Measurements from ENCODE around the gene KIAA0040.

KIAA0040 gene

DNA sequence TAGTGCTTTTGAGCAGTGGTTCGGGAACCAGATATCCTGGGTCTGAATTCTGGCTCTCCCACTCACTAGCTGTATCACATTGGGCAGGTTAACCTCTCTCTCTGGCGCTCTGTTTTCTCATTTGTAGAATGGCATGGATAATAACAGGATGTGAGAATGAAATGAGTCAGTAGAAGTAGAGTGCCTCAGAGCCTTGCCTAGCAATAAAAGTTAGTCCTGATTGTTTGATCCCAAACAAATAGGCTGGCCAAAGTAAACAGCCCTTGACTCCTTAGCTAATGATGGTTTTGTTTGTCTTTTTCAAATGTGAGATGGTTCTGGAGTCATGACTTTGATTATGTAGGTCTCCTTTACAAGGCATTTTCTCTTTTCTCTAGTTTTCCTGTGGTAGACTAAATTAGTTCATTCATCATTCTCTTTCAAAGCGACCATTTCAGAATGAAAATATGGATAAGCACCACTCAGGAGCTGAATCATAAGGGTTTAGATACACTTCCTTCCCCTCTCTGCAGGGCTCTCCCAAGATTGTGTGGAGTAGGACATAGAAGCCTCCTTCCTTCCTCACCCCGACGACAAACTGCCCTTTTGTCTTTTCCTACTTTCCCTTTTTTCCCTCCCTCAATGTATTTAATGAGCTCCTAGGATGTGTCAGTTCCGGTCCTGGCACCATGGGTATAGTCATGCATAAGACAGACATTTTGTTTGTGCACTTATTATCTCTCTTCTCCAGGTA is 23.1 kb downstream of the KIAA0040 start:
- DNase-seq: no peak

DNA sequence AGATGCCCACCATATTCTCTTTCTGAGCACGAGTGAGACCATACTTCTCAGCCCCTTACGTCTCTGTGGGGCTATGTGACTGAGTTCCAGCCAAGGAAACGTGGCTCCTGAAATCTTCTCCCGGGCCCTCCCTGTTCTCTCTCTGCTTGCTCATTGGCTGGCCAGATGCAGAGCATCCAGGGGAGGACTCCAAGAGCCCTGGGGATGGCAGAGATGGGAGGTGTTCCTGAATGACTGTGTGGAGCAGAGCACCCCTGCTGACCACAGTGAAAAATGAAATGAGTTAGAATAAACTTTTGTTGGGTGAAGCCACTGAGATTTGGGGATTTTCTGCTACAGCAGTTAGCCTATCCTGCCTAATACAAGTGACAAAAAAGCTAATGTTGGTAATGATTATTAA is 23.8 kb downstream of the KIAA0040 start:
- DNase-seq: no peak

DNA sequence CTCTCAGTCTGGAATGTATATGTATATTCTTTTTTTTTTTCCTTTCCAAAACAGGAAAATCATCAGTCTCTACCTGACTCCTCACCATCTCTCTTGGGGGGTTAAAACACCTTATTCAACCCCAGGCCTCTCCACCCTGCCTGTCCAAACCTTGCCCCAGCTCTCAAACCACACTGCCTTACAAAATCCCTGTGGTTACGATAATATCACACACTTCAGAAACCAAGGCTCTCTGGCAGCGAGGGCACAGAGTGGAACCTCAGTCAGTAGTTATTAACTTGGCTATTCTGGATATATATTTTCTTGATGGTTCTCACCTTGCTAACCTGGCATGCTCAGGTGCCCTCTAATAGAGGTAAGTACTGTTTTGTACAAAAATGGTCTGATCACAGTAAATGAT is 24.7 kb downstream of the KIAA0040 start:
- DNase-seq: no peak

DNA sequence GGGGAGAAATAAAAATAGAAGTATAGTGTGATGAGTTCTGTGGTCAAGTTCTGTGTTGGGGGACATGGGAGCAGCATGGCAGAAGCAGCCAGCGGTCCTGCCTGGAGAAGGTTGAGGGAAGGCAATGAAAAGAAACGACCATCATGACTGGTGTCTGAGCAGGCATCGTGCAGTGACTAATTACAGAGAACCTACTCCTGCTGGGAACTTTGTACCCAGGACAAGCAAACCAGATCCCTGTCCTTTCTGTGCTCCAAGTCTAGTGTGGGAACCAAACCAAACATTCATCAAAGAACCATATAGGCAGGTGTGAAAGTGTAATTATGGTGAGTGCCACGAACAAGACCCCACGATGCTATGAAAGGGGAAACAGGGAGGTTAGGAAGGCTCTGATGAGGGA is 25.8 kb downstream of the KIAA0040 start:
- no peak for DNase-seq

DNA sequence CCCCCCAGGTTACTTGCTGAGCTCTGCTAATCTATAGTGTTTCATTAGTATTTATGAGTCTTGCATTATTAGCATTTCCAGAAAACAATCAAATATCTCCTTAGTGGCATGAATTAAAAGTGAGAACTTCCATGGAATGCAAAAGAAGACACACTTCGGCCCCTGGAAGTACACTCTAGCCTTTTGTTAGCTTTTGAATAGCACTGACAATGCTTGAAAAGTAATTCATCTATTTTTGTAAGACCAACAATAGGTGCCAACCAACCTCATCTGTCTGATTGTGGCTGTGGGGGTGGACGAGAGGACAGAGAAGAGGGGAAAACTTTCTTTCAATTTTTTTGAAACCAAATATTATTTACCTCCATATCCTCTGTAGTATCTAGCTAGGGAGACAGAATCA is 27.8 kb downstream of the KIAA0040 start:
- DNase-seq: no peak

DNA sequence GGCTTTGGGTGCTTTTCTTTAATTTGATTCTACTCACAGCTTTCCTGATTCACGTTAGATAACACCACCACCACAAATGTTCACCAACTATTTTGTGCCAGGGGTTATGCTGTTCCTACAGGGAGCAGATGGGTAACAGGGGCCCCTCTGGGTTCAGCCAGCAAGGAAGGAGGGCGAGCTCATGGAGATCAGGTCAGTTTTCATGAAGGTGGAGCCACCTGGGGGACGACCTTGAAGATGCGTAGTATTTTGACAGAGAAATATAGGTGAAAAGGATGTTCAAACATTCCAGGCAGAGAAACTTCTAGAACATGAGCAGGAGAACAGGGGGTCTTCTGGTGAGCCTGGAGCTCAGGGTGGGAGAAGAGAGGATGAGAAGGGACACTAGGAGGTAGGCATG is 28.9 kb downstream of the KIAA0040 start:
- DNase-seq: no peak

DNA sequence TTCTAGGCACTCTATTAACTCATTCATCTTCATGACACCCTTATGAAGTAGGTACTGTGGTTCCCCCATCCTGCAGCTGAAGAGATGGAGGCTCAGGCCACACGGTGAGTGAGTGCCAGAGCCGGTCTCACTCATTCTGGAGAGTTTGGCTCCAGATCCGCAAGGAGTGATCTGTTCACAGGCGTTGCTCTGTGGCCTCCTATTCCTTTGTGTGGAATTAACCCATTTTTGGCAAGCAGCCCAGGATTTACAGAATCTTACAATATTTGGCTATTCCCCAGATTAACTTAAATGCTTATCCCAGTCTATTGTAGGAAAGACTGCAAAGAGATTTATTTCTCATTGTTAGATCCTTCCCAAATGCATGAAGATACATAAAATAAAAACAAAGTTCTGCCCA is 29.6 kb downstream of the KIAA0040 start:
- DNase-seq: no peak

DNA sequence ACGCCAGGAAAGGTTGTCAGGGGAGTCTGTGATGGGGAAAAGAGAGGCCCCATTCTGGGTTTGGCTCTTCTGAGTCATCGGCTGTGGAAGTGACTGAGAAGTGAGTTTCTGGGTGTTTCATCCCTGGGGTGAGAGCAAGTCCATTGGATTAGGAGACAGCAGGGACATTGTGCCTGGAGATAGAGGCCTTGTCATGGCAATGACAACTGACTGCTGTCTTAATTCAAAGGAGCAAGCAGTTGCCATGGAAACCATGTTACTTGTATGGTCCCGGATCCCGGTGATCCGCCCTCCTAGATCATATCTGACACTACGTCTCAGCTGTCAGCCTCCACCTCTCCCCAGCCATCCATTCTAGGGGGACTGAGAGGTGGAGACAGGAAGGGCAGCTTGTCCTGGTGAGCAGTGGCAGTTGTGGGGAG is 34.4 kb downstream of the KIAA0040 start:
- no peak for DNase-seq

DNA sequence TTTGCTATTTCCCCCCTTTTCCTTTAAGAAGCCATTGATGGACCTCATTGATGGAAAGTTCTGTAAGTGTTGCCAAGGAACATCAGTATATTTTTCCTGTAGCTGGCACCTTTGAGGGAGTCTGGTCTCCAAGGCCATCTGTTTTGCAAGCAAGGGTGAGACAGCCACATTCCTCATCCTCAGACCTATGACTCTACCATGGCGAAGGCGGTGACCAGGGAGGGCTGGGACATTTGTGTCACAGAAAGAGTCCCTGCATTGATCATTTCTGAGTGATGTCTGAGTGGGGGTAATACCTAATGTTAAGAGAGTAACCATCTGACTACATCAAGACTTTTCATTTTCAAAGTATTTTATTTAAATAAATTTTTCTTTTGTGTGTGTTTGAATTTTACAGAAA is 35.4 kb downstream of the KIAA0040 start:
- DNase-seq: no peak

DNA sequence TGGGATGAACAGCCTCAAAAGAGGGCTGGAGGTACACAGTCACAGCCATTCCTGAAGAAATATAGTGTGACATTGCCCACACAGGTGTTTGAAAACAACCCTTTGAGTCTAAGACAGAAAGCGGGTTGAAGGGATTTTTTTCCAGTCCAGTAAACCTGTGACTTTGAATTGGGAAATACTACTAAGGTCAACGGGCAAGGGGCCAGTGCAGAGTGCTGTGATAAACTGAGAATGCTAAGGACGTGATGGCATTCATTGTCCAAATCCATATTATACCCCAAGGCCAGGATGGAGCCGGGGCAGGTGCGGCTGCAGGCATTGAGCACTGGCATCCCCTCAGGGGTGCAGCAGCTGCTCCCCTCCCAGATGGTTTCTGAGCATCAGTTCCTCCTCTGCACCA is 36.6 kb downstream of the KIAA0040 start:
- DNase-seq: no peak

DNA sequence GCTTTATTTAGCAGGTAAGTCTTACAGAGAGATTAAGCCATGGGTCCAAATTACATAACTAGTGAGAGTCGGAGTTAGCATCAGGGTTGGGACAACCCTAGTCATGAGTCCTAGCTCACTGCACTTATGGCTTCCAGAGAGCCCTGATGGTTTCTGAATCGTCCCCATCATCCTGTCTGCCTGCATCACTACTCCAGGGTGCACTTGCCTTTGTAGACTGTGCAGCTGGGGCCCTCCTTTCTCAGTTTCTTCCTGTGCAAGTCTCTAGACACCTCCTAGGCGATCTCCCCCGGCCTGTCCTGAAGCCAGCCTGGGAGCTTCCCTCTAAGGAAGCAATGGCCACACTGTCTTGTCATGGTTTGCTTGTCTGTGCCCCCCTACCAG is 37.1 kb downstream of the KIAA0040 start:
- DNase-seq: no peak

DNA sequence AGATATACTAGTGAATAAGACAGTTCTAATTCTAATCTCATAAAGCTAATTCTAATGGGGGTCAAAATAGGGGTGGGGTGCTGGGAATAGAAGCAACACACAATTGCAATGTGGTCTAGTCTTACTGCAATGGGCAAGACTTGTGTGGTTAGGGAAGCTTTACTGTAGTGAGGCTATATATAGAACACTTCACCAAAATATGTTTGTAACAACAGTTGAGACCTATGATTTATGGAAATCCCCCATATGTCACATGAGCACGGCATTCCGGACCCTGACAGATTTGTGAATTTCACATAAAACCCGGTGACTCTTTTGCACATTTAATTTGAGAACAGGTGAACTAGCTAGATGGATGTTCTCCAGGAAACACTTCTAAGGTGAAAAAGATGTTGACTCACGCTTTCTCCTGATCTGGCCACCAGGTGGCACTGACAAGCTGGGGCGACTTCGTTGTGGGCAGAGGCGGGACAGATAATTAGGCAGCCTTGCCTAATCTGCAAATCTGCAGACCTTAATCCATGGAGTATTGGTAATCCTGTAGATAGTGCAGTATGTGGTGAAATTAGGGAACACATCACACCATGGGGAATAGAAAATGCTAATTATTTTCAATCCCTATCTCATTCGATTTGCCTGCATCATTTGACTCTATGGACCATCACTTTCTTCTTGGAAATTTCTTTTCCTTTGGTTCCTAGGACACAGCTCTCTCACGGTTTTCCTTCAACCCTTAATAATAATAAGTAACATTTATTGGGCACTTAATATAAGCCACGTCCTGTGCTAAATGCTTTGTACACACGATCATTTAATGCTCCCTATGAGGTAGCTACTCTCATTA is 37.7 kb downstream of the KIAA0040 start:
- DNase-seq: peak; percentile 21 to 84

DNA sequence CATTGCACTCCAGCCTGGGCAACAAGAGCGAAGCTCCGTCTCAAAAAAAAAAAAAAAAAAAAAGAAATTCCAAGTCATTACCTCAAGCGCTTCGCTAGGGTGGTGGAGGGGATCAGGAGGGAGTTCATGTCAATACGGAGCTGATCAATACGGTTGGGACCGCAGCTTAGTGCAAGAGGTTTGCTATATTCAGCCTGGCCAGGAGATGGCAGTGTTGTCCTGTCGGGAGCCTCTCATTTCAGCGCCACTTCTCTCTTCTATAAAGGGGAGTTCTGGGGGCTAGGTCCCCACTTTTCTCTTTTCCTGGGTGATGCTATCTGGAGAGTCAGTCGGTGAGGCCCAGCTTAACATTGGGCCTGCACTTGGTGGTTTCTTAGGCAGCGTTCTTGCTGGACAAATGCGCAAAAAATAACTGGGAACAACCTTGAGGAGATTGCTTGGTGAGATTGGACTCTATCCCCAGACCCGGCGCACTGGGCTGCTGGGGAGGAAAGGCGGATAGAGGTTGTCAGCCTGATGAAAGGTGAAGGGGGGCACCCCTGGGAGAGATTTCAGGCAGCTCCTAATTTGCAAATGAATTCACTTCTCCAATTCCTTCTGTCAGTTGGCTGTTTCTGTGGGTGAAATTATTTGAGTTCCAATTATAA is 40.4 kb downstream of the KIAA0040 start:
- DNase-seq: peak; percentile 14 to 73

DNA sequence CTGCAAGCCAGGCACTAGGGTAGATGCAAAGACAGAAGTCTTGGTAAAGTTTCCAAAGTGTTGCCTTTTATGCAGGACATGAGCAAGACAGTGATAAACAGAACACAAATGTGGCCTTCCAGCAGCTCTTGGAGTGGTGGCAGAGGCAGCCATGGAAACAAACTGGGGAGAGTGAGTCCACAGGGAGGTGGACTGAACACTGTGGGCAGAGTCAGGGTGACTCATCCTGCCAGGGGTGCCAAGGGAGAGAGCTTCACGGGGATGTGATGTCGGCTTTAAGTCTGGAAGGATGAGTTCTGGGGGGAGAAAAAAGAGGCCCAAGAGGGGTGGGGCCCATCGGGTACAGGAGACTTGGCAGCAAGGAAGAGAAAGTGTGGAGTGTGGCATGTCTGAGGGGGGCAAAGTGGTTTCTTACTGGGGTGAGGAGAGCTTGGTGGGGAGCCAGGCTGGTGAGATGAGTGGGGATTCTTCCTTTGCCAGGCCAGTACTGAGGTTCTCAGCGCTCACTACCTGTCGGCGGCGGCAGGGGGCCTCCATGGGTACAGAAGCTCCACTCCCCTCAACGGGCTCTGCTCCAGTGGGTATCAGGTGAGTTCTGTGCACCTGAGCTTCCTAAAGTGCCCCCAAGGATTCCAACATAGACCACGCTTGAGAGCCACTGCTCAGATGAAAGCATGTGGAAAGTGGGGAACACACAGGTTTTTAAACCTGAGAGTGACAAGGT is 41.8 kb downstream of the KIAA0040 start:
- DNase-seq: no peak

DNA sequence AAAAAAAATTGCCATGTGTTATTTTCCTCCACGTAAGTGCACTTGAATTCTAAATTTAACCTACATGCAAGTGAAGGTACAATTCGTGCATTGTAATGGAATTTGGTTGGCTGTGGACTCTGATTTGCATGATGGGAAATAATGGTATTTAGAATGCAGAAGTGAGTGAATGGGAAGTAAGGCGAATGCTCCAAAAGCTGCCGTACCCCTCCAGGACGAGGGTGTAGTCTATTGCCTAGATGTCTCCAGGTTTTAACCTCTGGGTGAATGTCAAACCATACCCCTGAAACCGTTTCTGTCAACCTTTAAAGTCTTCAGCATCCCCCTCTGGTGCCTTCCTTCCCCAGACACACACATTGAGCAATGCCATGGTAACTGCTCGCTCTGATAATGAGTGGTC is 44.5 kb downstream of the KIAA0040 start:
- DNase-seq: no peak

DNA sequence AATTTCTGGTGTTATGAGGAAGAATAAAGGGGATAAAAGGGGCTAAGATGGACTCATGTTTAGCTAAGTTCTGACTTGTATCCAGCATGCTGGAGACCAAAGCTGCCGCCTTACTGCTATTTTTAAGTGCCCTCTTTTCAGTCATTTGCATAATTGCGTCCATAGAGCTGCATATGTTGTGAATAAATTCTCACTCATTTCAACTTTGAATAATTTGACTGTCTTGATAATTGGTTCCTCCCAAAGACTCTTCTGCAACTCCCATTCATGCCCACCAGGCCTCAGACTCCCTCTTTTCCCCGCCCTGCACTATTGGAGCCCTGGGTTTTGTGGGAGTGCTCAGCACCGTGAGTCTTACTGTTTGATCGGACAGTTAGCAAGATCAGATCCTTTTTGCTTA is 45.0 kb downstream of the KIAA0040 start:
- DNase-seq: no peak

DNA sequence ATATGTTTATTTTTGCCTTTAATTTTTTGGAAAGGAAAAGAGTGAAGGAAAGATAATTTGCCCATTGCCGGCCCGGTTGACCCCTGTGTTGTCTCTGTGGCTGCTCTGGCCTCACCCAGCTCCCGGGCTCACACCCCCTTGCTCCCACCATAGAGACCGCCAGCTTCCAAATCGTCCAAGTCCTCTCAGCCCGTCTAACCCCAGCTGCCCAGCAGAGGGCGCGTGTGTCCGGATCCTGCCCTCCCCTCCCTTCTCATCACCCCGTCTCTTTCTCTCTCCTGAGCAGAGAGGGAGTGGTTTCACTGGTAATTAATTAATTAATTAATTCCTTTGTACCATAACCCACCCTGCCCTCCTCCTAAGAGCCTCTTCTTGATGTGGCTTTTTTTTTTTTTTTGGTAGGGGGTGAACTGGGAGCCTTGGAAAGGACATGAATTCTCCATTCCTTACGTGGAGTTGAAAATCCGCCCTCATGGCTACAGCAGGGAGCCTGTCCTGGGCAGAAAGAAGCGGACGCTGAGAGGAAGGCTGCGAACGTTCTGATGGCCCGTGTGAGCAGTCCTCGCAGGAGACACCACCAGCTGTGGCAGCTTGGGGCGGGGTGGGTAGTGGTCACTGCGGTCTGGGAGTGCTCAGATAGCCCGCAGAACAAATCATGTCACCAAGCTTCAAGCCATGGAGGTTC is 45.9 kb downstream of the KIAA0040 start:
- peak; percentile 21 to 83 for DNase-seq

DNA sequence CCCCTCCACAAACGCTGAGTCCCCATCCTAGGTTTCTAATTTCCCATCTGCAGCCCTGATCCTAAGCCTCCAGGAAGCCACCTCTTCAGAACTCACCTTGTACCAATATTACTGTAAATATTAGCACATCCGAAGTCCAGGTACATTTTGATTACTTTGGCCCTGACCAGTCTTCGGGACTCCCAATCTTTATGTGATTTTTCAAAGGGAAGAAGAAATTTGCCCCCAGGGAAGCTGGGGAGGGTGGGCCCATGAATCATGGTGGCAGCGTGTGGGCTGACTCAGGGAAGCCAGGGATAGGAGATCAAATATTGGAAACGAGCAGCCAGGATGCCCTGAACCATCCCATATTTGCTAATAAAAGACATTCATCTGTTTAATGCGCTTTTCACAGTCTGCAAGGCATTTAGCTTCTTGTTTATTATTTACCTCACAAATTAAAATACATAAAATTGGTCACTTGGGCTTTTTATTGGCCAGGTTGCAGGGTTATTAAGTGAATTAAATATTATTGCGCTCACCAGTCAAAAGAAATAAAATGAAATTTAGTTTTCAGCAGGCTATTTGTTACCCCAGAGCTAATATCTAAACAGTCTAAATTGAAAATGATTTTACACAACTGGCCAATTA is 46.6 kb downstream of the KIAA0040 start:
- DNase-seq: no peak

DNA sequence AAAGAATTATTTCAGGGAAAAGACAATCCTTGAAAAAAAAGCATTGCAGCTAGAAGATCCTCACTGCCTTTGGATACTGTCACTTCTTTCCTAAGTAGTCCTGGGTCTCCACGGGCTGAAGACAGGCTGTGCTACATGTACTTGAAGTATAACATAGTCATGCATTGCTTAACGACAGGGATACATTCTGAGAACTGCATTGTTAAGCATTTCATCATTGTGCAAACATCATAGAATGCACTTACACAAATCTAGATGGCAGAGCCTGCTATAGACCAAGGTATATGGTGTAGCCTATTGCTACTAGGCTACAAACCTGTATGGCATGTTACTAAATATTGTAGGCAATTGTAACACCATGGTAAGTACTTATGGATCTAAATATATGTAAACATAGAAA is 54.0 kb downstream of the KIAA0040 start:
- no peak for DNase-seq

DNA sequence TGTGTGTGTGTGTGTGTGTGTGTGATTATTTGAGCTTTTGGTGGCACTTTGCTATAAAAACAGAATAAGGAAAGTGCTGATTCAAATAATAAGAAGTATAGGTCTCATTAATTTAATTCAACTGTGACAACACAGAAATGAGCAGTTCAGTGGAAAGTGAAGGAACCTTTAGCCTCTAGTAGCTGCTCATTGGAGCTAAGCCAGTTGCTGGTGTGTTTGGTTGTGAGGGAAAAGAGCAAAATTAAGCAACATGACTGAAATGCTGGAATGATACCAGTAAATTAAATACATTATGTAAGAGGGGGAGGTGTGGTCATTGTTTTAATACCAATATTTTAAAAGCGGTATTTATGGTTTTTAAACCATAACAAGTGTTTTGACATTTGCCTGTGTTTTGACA is 55.2 kb downstream of the KIAA0040 start:
- no peak for DNase-seq

DNA sequence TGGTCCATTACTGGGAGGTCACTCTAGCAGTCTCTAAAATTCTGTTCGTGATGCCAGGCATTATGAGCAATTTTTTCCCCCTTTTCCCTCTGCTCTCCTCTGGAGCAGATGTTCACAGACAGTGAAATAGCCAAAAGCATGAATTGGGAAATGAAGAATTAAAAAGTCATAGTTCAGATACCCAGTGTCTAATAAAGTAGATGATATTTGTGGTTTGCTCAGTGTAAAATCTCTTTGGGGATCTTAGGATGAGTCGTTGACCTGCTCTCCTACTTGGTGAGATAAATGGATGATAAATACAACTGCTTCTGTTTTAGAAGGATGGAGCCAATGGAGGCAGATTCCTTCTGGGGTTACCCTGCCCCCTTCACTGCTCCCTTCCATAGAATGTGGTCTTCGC is 56.3 kb downstream of the KIAA0040 start:
- DNase-seq: no peak

DNA sequence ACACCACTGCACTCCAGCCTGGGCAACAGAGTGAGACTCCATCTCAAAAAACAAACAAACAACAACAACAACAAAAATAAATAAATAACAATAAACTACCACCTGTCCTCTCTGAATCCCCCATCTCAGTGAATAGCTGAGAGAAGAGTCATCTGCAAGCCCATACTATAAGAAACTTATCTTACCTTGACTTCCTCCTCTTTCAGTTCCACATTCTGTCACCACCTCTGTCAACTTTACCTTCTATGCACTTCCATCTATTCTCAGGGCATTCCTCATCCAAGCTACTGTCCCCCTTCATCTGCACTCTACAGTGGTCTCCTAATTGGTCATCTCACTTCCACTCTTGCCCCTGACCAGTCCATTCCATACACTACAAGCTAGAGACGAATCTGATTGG is 58.1 kb downstream of the KIAA0040 start:
- DNase-seq: no peak
